ENCODE data around the gene SLC14A1. TPM values are rescaled to one million over a fixed set of nuclear protein-coding genes. Genes with fewer than 3 reads are reported as not detected.

The SLC14A1 gene
- total and polyA plus RNA-seq, 10 of the 15 experiments (the other 5 are each of a cell fraction or from before 2014, with no cell fraction given), result 0.06 to 0.67 (median 0.10) TPM; not detected in 2

DNA sequence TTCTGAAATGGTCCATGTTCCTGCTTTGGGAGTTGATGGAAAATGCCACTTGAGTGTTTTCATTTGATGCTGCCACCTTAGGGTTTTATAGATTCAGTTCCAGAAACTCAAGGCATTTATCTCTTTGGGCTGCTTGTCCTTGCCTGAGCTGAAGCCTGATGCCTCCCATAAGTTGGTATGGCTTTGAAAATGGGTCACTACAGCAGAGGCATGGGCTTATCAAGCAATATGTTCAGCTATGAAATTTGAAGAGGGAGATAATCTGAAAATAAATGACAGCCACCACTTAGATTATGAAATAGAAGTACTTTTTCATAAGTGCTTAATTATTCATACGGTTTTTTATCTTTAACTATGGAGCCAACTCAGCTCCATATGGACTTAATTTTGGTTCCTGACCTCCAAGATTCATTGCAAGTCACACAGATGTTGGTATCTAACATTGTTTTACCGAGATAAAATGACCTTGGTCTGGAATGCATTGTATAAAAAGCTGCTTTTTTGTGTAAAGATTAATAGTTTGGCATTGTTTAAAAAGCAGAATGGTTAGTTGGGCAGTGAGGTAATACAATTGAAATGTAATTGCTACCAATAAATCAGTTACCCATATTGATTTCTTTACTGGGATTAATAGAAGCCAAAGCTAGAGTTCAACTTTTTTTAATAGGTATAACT, 4.5 kb downstream of the SLC14A1 start:
- ChIA-PET CTCF (interaction anchor here (3.8 to 10.5 kb wide), 3 partner anchors 64 to 345 kb away, joined by 16 to 93 read pairs (median 36); partner anchors contain the start of gene PSTPIP2), RAD21 (ENCODE audit: unreplicated experiment) (interaction anchor here (2.2 kb wide), 1 partner anchor 150 kb away, joined by 11 read pairs; no protein-coding TSS in a partner anchor), POLR2A (no interaction called here), SMC1A (ENCODE audit: uncharacterized antibody, unreplicated experiment) (interaction anchor here (0.9 to 14.1 kb wide), 5 partner anchors 14 to 153 kb away, joined by 4 to 162 read pairs (median 5); no protein-coding TSS in a partner anchor)
- ATAC-seq, result no peak
- no TSS peak for BruUV-seq (replicated peaks)
- 0% methylated on average over 2 of the region's 2 CpGs for WGBS (ENCODE audit: insufficient coverage, insufficient replicate concordance, low lambda C conversion rate, missing lambda C conversion rate)
- no peaks in the 10 kb centered on the region for H3K4me1 ChIP-seq (ENCODE audit: control insufficient read depth, insufficient read depth, low read length)
- no peak overlapping the region for H3K4me2 ChIP-seq (ENCODE audit: control insufficient read depth, insufficient read depth)
- TF ChIP-seq, protein P1, sequence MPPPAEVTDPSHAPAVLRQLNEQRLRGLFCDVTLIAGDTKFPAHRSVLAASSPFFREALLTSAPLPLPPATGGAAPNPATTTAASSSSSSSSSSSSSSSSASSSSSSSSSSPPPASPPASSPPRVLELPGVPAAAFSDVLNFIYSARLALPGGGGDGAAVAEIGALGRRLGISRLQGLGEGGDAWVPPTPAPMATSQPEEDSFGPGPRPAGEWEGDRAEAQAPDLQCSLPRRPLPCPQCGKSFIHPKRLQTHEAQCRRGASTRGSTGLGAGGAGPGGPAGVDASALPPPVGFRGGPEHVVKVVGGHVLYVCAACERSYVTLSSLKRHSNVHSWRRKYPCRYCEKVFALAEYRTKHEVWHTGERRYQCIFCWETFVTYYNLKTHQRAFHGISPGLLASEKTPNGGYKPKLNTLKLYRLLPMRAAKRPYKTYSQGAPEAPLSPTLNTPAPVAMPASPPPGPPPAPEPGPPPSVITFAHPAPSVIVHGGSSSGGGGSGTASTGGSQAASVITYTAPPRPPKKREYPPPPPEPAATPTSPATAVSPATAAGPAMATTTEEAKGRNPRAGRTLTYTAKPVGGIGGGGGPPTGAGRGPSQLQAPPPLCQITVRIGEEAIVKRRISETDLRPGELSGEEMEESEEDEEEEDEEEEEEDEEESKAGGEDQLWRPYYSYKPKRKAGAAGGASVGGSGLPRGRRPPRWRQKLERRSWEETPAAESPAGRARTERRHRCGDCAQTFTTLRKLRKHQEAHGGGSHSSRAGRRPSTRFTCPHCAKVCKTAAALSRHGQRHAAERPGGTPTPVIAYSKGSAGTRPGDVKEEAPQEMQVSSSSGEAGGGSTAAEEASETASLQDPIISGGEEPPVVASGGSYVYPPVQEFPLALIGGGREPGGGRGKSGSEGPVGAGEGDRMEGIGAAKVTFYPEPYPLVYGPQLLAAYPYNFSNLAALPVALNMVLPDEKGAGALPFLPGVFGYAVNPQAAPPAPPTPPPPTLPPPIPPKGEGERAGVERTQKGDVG (CRISPR knock-in tag; IDR thresholded peaks at IDR 0.05), result no peak
- TF ChIP-seq MXI1 (IDR thresholded peaks at IDR 0.05; ENCODE audit: low read depth, low read length) (no peak), RELA (IDR thresholded peaks at IDR 0.05; ENCODE audit: borderline replicate concordance, partially characterized antibody) (no peak), IRF4 (IDR thresholded peaks at IDR 0.05; ENCODE audit: low read depth, low read length) (no peak), NR2F1 (conservative IDR thresholded peaks at IDR 0.05) (no peak)
- H3K36me3 ChIP-seq (ENCODE audit: control insufficient read depth in 2 of 2, insufficient read depth in 2 of 2, low read length in 1 of 2), result no peaks in the 10 kb centered on the region
- no peaks in the 10 kb centered on the region; a peak in 2 of 4 replicates for H3K27me3 ChIP-seq (replicated peaks in 1 of 2; ENCODE audit: control insufficient read depth in 2 of 2, insufficient read depth in 2 of 2, low read length in 1 of 2)
- intact Hi-C loops (cut with micrococcal nuclease; ENCODE audit: unreplicated experiment), result no loop called here
- in situ Hi-C loops (cut with MboI), result no loop called here
- H3K79me2 ChIP-seq (ENCODE audit: control insufficient read depth, insufficient read depth, low read length), result no peaks in the 10 kb centered on the region
- no peak overlapping the region for H2AFZ ChIP-seq (ENCODE audit: control insufficient read depth, low read depth, low read length)
- no peak overlapping the region for H3K27ac ChIP-seq (ENCODE audit: control insufficient read depth, insufficient read depth)
- H4K20me1 ChIP-seq (ENCODE audit: control insufficient read depth, insufficient read depth), result no peaks in the 10 kb centered on the region
- no peak overlapping the region for H3K9ac ChIP-seq (ENCODE audit: control insufficient read depth, insufficient read depth, low read length)
- no peak for DNase-seq (ENCODE audit: low read depth, low spot score)
- H3K9me3 ChIP-seq (replicated peaks; ENCODE audit: control insufficient read depth, insufficient read depth, low read length), result no peaks in the 10 kb centered on the region; the same call in 2 of the 3 replicates
- no peak for FAIRE-seq
- H3K4me3 ChIP-seq, result no peak overlapping the region
